HEK293 (cell line): Measurements from ENCODE around the gene VTI1B.

Source experiments
- CTCF ChIA-PET: fragments of 350-600 bp; formaldehyde crosslinking; extraction: SDS; loops from one replicate; lab custom pipeline; 2021; ENCODE audit warnings: antibody characterized with exemption; lab: Yijun Ruan, JAX
- POLR2A ChIA-PET: fragments of 300-600 bp; formaldehyde crosslinking; extraction: SDS; loops from one replicate; lab custom pipeline; 2020; ENCODE audit warnings: antibody characterized with exemption, inconsistent platforms; lab: Yijun Ruan, JAX
- H3K27ac ChIP-seq: fragments of 200-500 bp; sonication (Bioruptor generic); 2 replicates; pipeline ENCODE4 v1.5.1; 2014; ENCODE audit warnings: low read depth, low read length, control low read depth, inconsistent platforms; ENCODE audit errors: extremely low read depth
- H3K36me3 ChIP-seq, 2 experiments: fragments of 200-500 bp in 1 of 2; sonication (Bioruptor generic) in 1 of 2; 1 replicate in 1 of 2; 2 replicates in 1 of 2; pipeline ENCODE4 v1.5.1; 2014 to 2017; ENCODE audit warnings: inconsistent platforms in 2 of 2, low read length in 2 of 2; ENCODE audit not compliant: control insufficient read depth in 2 of 2, insufficient read depth in 1 of 2
- H3K4me1 ChIP-seq: fragments of 200-500 bp; sonication (Bioruptor generic); 2 replicates; pipeline ENCODE4 v1.5.1; 2014; ENCODE audit warnings: mild to moderate bottlenecking, low read length, inconsistent platforms; ENCODE audit not compliant: control insufficient read depth, insufficient read depth
- H3K4me3 ChIP-seq: 2 replicates; pipeline ENCODE4 v1.5.1; 2011; ENCODE audit warnings: low read depth, mild to moderate bottlenecking, control low read depth, low read length, moderate library complexity
- H3K9me3 ChIP-seq: fragments of 200-500 bp; sonication (Bioruptor generic); 2 replicates; pipeline ENCODE4 v1.5.1; 2014; ENCODE audit warnings: low read depth, low read length, inconsistent platforms; ENCODE audit not compliant: control insufficient read depth, insufficient read depth
- GLIS1 ChIP-seq: fragments of 450-650 bp; formaldehyde crosslinking; IDR thresholded peaks from 2 replicates; pipeline ENCODE4 v1.5.1; 2016; ENCODE audit warnings: missing biosample characterization, missing genetic modification characterization
- GLIS2 ChIP-seq: fragments of 450-650 bp; formaldehyde crosslinking; IDR thresholded peaks from 2 replicates; pipeline ENCODE4 v1.5.1; 2016; ENCODE audit warnings: missing biosample characterization, missing genetic modification characterization
- HOXA7 ChIP-seq: sonication (generic); formaldehyde crosslinking; IDR thresholded peaks from 2 replicates; pipeline ENCODE4 v1.8.1; 2022; ENCODE audit warnings: missing genetic modification reagents, borderline replicate concordance
- KLF8 ChIP-seq: fragments of 450-650 bp; formaldehyde crosslinking; IDR thresholded peaks from 2 replicates; pipeline ENCODE4 v1.5.1; 2016; ENCODE audit warnings: missing biosample characterization, missing genetic modification characterization
- KLF9 ChIP-seq: fragments of 450-650 bp; formaldehyde crosslinking; IDR thresholded peaks from 2 replicates; pipeline ENCODE4 v1.5.1; 2016; ENCODE audit warnings: missing biosample characterization, missing genetic modification characterization, low read depth
- MYNN ChIP-seq: fragments of 450-650 bp; formaldehyde crosslinking; IDR thresholded peaks from 2 replicates; pipeline ENCODE4 v1.5.1; 2016; ENCODE audit warnings: missing biosample characterization, missing genetic modification characterization, borderline replicate concordance
- SETDB1 ChIP-seq: IDR thresholded peaks from one replicate; pipeline ENCODE4 v1.6.1; 2017; ENCODE audit warnings: mild to moderate bottlenecking, low read length, moderate library complexity, mixed read lengths; ENCODE audit not compliant: insufficient read length
- SP2 ChIP-seq: fragments of 450-650 bp; formaldehyde crosslinking; IDR thresholded peaks from 2 replicates; pipeline ENCODE4 v1.5.1; 2016; ENCODE audit warnings: missing biosample characterization, missing genetic modification characterization
- YY1 ChIP-seq: fragments of 450-650 bp; formaldehyde crosslinking; IDR thresholded peaks from 2 replicates; pipeline ENCODE4 v1.5.1; 2018; ENCODE audit warnings: missing biosample characterization, missing genetic modification characterization
- ZBTB17 ChIP-seq: fragments of 450-650 bp; formaldehyde crosslinking; IDR thresholded peaks from 2 replicates; pipeline ENCODE4 v1.5.1; 2016; ENCODE audit warnings: missing biosample characterization, missing genetic modification characterization
- ZBTB20 ChIP-seq: fragments of 450-650 bp; formaldehyde crosslinking; IDR thresholded peaks from 2 replicates; pipeline ENCODE4 v1.5.1; 2016; ENCODE audit warnings: missing biosample characterization, missing genetic modification characterization
- ZNF146 ChIP-seq: fragments of 450-650 bp; formaldehyde crosslinking; IDR thresholded peaks from 2 replicates; pipeline ENCODE4 v1.5.1; 2016; ENCODE audit warnings: missing biosample characterization, missing genetic modification characterization
- ZNF174 ChIP-seq: fragments of 450-650 bp; formaldehyde crosslinking; IDR thresholded peaks from 2 replicates; pipeline ENCODE4 v1.5.0; 2017; ENCODE audit warnings: missing biosample characterization, mild to moderate bottlenecking, missing genetic modification characterization
- ZNF311 ChIP-seq: fragments of 450-650 bp; formaldehyde crosslinking; IDR thresholded peaks from 2 replicates; pipeline ENCODE4 v1.5.1; 2017; ENCODE audit warnings: missing biosample characterization, missing genetic modification characterization, borderline replicate concordance
- ZNF404 ChIP-seq: fragments of 450-650 bp; formaldehyde crosslinking; IDR thresholded peaks from 2 replicates; pipeline ENCODE4 v1.5.1; 2017; ENCODE audit warnings: missing biosample characterization, missing genetic modification characterization
- ZNF416 ChIP-seq: fragments of 450-650 bp; formaldehyde crosslinking; IDR thresholded peaks from 2 replicates; pipeline ENCODE4 v1.5.1; 2016; ENCODE audit warnings: missing biosample characterization, missing genetic modification characterization
- ZNF521 ChIP-seq: fragments of 450-650 bp; formaldehyde crosslinking; IDR thresholded peaks from 2 replicates; pipeline ENCODE4 v1.5.1; 2017; ENCODE audit warnings: missing biosample characterization, mild to moderate bottlenecking, missing genetic modification characterization
- ZNF596 ChIP-seq: fragments of 450-650 bp; IDR thresholded peaks from 2 replicates; pipeline ENCODE4 v1.5.0; 2018; ENCODE audit warnings: missing biosample characterization, mild to moderate bottlenecking, missing genetic modification characterization, moderate library complexity
- ZNF837 ChIP-seq: fragments of 450-650 bp; formaldehyde crosslinking; IDR thresholded peaks from 2 replicates; pipeline ENCODE4 v1.5.1; 2016; ENCODE audit warnings: missing biosample characterization, missing genetic modification characterization
- TF ChIP-seq, protein P1 (sequence below): fragments of 450-650 bp; formaldehyde crosslinking; IDR thresholded peaks from 2 replicates; pipeline ENCODE4 v1.5.1; 2017; ENCODE audit warnings: missing biosample characterization, missing genetic modification characterization
- TF ChIP-seq, protein P2 (sequence below): fragments of 450-650 bp; formaldehyde crosslinking; IDR thresholded peaks from 2 replicates; pipeline ENCODE4 v1.5.1; 2016; ENCODE audit warnings: missing biosample characterization, missing genetic modification characterization
- TF ChIP-seq, protein P3 (sequence below): fragments of 450-650 bp; formaldehyde crosslinking; IDR thresholded peaks from 2 replicates; pipeline ENCODE4 v1.5.1; 2016; ENCODE audit warnings: missing biosample characterization, missing genetic modification characterization
- TF ChIP-seq, protein P4 (sequence below): fragments of 450-650 bp; formaldehyde crosslinking; IDR thresholded peaks from 2 replicates; pipeline ENCODE4 v1.5.1; 2017; ENCODE audit warnings: missing biosample characterization, missing genetic modification characterization
- TF ChIP-seq, protein P5 (sequence below): fragments of 450-650 bp; formaldehyde crosslinking; IDR thresholded peaks from 2 replicates; pipeline ENCODE4 v1.5.1; 2017; ENCODE audit warnings: missing biosample characterization, mild to moderate bottlenecking, missing genetic modification characterization, moderate library complexity

The VTI1B gene

DNA sequence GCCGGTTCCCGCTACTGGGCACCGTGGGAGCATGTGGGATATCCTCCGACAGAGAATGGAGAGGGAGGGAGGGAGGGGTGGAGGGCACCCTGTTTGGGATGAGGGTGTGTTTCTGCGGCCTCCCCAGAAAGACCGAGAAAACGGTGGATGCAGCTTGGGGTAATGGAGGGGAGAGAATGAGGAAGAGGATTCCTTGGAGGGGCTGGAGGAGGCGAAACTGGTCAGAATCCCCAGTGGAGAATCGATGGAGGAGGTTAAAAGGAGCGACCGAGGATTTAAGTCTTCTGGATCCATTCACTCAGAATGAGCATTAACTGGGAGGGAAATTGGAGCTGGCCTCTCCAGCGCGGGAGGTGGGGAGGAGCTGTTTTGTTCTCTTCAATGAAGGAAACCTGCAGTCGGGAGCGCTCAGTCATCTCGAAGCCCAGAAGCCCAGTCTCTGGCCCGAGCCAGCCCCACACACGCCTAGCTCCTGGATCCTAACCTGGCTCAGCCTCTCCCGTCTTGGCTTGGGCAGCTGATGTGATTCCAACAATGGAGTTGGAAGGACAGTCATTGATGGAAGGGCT, 54.1 kb downstream of the VTI1B start:
- TF ChIP-seq ZNF404 (tag by site-specific recombination) = no peak
- TF ChIP-seq ZBTB17 (tag by site-specific recombination) = peak; percentile 58; the same call in 1 of the 2 replicates
- TF ChIP-seq HOXA7 (CRISPR knock-in tag) = no peak
- TF ChIP-seq, protein P1, sequence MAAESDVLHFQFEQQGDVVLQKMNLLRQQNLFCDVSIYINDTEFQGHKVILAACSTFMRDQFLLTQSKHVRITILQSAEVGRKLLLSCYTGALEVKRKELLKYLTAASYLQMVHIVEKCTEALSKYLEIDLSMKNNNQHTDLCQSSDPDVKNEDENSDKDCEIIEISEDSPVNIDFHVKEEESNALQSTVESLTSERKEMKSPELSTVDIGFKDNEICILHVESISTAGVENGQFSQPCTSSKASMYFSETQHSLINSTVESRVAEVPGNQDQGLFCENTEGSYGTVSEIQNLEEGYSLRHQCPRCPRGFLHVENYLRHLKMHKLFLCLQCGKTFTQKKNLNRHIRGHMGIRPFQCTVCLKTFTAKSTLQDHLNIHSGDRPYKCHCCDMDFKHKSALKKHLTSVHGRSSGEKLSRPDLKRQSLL (tag by site-specific recombination) = peak; percentile 63
- Histone ChIP-seq H3K9me3 (no peaks in the 10 kb centered on the region), H3K4me3 (peak overlapping the region; percentile 80), H3K4me1 (peaks cover 13% of the 10 kb centered on the region), H3K36me3 (peaks cover 0 to 8% of the 10 kb centered on the region in 2 experiments; a peak in 1 of 3 replicates), H3K27ac (peak overlapping the region; percentile 38; the same call in 1 of the 2 replicates)
- ChIA-PET CTCF (interaction anchor here (0.6 to 3.9 kb wide), 8 partner anchors 16 to 240 kb away, joined by 3 to 47 read pairs (median 4); no protein-coding TSS in a partner anchor), POLR2A (interaction anchor here (0.5 to 1.2 kb wide), 8 partner anchors 11 to 85 kb away, joined by 3 to 8 read pairs (median 4); partner anchors contain the start of genes PIGH and RDH11)

DNA sequence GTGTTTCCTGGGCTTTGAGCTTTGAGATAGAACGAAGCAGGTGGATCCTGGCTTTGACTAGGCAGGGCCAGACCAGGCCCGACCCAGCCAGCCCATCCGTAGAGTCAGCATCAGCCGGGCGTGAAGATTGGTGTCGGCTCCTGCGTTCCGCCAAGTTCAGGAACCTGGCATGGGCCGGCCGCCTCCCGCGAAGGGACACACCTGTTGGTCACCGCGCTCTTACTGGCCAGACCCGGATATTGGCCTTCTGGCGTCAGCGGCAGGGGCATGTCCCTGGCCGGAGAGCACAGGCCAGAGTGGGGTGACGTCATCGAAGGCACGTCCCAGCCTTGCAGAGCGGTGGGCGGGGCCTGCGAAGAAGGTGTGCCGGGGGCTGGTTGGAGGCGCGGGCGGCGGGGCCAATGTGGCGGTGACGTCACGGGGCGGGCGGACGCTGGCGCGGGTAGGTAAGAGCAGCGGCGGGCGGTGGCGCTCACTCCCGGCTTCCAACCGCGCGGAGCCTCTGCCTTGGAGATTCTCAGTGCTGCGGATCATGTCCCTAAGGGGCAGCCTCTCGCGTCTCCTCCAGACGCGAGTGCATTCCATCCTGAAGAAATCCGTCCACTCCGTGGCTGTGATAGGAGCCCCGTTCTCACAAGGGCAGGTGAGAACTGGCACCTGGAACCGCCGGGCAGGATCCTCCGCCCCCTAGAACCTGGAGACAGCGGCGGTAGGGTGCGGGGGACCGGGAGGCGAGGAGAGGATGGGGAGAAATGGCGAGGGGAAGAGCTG, 54.8 kb downstream of the VTI1B start, which contains the start of gene ARG2:
Gene ARG2 (plus strand): TSS at position 475 of the 771 bp plus-strand sequence. CDS start 58 bp downstream, at position 533.
- H3K4me3 ChIP-seq = peak within 1 kb of the TSS; percentile 80
- no peaks in the 10 kb centered on the region for H3K9me3 ChIP-seq
- CTCF ChIA-PET = interaction anchor here (0.6 to 3.9 kb wide), 25 partner anchors 8 to 880 kb away, joined by 3 to 47 read pairs (median 3); partner anchors contain the start of genes ATP6V1D and EIF2S1
- POLR2A ChIA-PET = interaction anchor here (0.5 to 1.2 kb wide), 7 partner anchors 12 to 84 kb away, joined by 3 to 8 read pairs (median 4); partner anchors contain the start of genes PIGH and RDH11
- H3K4me1 ChIP-seq = peaks cover 13% of the 10 kb centered on the region
- peaks cover 0 to 4% of the 10 kb centered on the region in 2 experiments; a peak in 1 of 3 replicates for H3K36me3 ChIP-seq
- H3K27ac ChIP-seq = peak within 1 kb of the TSS; percentile 38; the same call in 1 of the 2 replicates
- TF ChIP-seq ZNF837 (tag by site-specific recombination) (no peak), GLIS2 (tag by site-specific recombination) (peak; percentile 57), ZNF521 (tag by site-specific recombination) (no peak), YY1 (no peak), ZBTB20 (tag by site-specific recombination) (peak; percentile 29; the same call in 1 of the 2 replicates), ZNF416 (tag by site-specific recombination) (no peak), GLIS1 (tag by site-specific recombination) (peak; percentile 80), KLF8 (tag by site-specific recombination) (peak; percentile 95), ZNF596 (tag by site-specific recombination) (no peak), ZNF311 (tag by site-specific recombination) (no peak), ZNF146 (tag by site-specific recombination) (no peak), MYNN (no peak), KLF9 (tag by site-specific recombination) (peak; percentile 96), SETDB1 (no peak), ZNF174 (tag by site-specific recombination) (no peak), ZBTB17 (tag by site-specific recombination) (peak; percentile 88), SP2 (tag by site-specific recombination) (peak; percentile 96)
- TF ChIP-seq, protein P2, sequence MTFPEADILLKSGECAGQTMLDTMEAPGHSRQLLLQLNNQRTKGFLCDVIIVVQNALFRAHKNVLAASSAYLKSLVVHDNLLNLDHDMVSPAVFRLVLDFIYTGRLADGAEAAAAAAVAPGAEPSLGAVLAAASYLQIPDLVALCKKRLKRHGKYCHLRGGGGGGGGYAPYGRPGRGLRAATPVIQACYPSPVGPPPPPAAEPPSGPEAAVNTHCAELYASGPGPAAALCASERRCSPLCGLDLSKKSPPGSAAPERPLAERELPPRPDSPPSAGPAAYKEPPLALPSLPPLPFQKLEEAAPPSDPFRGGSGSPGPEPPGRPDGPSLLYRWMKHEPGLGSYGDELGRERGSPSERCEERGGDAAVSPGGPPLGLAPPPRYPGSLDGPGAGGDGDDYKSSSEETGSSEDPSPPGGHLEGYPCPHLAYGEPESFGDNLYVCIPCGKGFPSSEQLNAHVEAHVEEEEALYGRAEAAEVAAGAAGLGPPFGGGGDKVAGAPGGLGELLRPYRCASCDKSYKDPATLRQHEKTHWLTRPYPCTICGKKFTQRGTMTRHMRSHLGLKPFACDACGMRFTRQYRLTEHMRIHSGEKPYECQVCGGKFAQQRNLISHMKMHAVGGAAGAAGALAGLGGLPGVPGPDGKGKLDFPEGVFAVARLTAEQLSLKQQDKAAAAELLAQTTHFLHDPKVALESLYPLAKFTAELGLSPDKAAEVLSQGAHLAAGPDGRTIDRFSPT (tag by site-specific recombination) = peak; percentile 92
- TF ChIP-seq, protein P3, sequence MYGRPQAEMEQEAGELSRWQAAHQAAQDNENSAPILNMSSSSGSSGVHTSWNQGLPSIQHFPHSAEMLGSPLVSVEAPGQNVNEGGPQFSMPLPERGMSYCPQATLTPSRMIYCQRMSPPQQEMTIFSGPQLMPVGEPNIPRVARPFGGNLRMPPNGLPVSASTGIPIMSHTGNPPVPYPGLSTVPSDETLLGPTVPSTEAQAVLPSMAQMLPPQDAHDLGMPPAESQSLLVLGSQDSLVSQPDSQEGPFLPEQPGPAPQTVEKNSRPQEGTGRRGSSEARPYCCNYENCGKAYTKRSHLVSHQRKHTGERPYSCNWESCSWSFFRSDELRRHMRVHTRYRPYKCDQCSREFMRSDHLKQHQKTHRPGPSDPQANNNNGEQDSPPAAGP = peak; percentile 91
- TF ChIP-seq, protein P4, sequence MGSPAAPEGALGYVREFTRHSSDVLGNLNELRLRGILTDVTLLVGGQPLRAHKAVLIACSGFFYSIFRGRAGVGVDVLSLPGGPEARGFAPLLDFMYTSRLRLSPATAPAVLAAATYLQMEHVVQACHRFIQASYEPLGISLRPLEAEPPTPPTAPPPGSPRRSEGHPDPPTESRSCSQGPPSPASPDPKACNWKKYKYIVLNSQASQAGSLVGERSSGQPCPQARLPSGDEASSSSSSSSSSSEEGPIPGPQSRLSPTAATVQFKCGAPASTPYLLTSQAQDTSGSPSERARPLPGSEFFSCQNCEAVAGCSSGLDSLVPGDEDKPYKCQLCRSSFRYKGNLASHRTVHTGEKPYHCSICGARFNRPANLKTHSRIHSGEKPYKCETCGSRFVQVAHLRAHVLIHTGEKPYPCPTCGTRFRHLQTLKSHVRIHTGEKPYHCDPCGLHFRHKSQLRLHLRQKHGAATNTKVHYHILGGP (tag by site-specific recombination) = no peak
- TF ChIP-seq, protein P5, sequence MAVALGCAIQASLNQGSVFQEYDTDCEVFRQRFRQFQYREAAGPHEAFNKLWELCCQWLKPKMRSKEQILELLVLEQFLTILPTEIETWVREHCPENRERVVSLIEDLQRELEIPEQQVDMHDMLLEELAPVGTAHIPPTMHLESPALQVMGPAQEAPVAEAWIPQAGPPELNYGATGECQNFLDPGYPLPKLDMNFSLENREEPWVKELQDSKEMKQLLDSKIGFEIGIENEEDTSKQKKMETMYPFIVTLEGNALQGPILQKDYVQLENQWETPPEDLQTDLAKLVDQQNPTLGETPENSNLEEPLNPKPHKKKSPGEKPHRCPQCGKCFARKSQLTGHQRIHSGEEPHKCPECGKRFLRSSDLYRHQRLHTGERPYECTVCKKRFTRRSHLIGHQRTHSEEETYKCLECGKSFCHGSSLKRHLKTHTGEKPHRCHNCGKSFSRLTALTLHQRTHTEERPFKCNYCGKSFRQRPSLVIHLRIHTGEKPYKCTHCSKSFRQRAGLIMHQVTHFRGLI (tag by site-specific recombination) = no peak
